Astrocyte of the cerebellum (primary cell): ENCODE results near the gene EIF4G3.

Source experiments
- DNase-seq: peaks from one replicate; pipeline ENCODE4 v3.0.0-alpha.2; 2011; ENCODE audit warnings: low read depth
- H3K4me3 ChIP-seq: 2 replicates; pipeline ENCODE4 v1.5.1; 2011; ENCODE audit warnings: mild to moderate bottlenecking, low read depth, low read length, moderate library complexity
- in situ Hi-C: cut with HindIII; loops from 2 replicates; pipeline ENCODE4 v1.10.0; 2017; ENCODE audit warnings: low sequenced_read_pairs
- TF ChIP-seq, protein P1 (sequence below): IDR thresholded peaks from 2 replicates; pipeline ENCODE4 v1.5.1; 2012; ENCODE audit warnings: low read length, low read depth, moderate library complexity, mild to moderate bottlenecking; ENCODE audit errors: missing control alignments

Gene EIF4G3

DNA sequence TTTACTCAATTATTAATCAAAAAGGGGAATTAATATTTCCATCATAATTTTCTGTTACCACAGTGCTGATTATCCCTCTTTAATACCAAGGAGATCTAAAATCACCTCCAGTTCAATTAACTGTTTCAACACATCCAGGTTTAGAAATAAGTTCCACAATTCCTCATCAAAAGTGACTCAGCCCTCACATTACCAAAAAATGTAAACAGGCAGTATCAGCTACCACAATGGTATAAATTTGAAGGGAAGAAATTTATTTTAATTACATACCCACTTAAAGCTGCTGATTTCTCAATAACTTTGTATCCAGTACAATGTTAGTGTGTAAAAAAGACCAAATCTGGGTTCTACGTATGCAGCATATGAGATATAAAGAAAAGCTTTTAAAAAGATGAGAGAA is 51.9 kb downstream of the EIF4G3 start:
- in situ Hi-C loops: no loop called here
- TF ChIP-seq, protein P1, sequence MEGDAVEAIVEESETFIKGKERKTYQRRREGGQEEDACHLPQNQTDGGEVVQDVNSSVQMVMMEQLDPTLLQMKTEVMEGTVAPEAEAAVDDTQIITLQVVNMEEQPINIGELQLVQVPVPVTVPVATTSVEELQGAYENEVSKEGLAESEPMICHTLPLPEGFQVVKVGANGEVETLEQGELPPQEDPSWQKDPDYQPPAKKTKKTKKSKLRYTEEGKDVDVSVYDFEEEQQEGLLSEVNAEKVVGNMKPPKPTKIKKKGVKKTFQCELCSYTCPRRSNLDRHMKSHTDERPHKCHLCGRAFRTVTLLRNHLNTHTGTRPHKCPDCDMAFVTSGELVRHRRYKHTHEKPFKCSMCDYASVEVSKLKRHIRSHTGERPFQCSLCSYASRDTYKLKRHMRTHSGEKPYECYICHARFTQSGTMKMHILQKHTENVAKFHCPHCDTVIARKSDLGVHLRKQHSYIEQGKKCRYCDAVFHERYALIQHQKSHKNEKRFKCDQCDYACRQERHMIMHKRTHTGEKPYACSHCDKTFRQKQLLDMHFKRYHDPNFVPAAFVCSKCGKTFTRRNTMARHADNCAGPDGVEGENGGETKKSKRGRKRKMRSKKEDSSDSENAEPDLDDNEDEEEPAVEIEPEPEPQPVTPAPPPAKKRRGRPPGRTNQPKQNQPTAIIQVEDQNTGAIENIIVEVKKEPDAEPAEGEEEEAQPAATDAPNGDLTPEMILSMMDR: no peak
- peak; percentile 23 for DNase-seq
- no peak overlapping the region for H3K4me3 ChIP-seq

DNA sequence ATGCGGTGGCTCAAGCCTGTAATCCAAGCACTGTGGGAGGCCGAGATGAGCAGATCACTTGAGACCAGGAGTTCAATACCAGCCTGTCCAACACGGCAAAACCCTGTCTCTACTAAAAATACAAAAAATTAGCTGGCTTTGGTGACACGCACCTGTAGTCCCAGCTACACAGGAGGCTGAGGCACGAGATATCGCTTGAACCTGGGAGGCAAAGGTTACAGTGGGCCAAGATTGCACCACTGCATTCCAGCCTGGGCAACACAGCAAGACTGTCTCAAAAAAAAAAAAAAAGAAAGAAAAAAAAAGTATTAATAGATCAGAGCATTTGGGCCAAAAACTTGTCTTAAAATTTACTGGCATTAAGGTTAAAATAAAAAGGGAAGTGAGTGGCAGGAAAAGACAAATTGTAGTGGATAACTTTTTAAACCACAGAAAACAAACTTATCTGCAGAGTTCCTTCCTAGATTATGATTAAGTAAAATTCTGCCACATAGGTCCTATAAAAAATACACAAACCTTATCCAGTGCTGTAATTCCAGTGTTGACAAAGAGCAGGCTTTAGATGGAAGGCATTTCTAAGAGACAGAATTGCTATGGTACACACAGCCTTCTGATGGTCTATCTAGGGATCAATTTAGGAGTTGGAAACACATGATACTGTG is 53.3 kb downstream of the EIF4G3 start:
- in situ Hi-C loops: no loop called here
- no peak for DNase-seq
- TF ChIP-seq, protein P1: no peak
- H3K4me3 ChIP-seq: no peak overlapping the region

DNA sequence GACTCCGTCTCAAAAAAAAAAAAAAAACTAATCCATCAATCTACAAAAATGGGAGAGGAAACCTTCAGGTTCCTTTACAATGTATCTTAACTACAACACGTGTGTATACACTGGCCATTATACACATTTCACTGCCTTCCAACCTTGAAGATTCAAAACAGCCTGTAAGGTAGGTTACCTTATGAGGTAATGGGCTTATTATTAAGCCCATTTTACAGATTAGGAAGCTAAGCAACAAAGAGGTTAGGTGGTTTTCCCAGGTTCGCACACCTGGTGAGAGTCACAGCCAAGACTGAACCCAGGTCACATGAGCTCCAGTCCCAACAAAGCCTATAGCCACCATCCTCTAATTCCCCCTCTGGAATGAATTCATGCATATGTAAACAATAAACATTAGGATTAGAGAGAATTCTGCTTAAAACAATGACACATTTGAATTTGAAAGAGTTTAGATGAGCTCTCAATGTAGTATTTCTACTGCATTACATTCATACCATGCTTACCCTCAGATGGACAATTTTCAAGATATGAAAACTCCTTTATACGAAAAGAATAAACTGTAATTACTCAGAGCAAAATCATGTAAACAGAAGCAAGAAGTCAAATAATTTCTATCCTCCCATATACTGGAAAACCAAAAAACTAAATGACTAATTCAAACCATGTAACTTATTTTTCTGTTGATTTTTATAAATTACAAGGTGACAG is 54.8 kb downstream of the EIF4G3 start:
- no peak overlapping the region for H3K4me3 ChIP-seq
- TF ChIP-seq, protein P1: no peak
- DNase-seq: no peak
- in situ Hi-C loops: no loop called here

DNA sequence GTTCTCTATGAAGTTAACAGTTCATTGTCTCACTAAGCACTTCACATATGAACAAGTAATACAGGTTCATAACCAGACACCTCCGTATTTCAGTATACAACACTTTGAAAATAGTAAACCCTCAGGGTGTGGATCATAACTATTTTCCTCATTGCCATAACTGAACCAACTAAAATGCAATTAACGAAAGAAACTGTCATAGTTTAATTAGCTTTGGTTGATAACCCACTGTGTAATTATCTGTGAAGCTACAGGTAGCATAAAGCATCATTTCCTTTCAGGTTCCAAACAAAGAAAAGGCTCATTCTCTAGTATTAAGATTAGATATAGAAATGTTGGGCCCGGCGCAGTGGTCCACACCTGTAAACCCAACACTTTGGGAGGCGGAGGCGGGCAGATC is 58.5 kb downstream of the EIF4G3 start:
- no peak overlapping the region for H3K4me3 ChIP-seq
- in situ Hi-C loops: no loop called here
- TF ChIP-seq, protein P1: no peak
- no peak for DNase-seq

DNA sequence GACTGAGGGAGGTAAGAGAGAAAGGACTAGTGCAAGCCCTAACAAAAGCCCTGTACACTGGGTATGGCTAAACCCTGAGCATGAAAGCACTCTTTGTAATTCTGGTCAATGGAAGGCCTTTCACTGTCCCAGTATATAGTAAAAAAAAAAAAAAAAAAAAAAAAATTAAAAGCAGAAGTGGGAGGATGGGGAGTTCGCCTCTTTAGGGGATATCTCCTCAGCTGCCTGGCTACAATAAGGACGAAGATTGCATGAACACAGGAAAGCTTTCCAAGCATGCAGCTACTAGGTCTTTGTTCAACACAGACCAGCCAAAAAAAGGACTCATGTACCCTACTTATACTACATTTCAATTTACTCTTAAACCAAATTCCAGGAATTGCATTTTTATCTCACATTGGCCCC is 59.1 kb downstream of the EIF4G3 start:
- no peak for DNase-seq
- no peak overlapping the region for H3K4me3 ChIP-seq
- TF ChIP-seq, protein P1: no peak
- in situ Hi-C loops: no loop called here

DNA sequence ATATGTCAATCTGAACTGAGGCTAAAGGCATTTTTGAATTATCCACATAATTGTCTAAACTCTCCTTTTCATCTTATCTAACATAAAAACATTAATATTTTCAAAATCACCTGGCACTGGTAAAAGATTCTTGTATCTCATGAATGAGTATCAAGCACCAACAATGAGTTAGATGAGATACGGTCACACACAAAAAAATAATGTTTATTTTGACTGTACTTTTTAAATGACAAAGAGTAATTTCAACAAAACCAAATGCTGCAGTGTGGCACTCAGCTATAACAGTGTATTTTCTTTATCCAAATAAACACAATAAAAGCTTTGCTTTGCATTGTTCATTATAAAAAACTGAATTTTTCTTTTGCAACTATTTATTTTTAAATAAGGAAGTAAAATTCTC is 59.5 kb downstream of the EIF4G3 start:
- DNase-seq: no peak
- in situ Hi-C loops: no loop called here
- H3K4me3 ChIP-seq: no peak overlapping the region
- TF ChIP-seq, protein P1: no peak
